ENCODE results near the gene ACBD6. TPM values are rescaled to one million over a fixed set of nuclear protein-coding genes. Genes with fewer than 3 reads are reported as not detected.

Gene ACBD6
- total and polyA plus RNA-seq, 12 donors: 16.2 to 30.0 (median 21.0) TPM

DNA sequence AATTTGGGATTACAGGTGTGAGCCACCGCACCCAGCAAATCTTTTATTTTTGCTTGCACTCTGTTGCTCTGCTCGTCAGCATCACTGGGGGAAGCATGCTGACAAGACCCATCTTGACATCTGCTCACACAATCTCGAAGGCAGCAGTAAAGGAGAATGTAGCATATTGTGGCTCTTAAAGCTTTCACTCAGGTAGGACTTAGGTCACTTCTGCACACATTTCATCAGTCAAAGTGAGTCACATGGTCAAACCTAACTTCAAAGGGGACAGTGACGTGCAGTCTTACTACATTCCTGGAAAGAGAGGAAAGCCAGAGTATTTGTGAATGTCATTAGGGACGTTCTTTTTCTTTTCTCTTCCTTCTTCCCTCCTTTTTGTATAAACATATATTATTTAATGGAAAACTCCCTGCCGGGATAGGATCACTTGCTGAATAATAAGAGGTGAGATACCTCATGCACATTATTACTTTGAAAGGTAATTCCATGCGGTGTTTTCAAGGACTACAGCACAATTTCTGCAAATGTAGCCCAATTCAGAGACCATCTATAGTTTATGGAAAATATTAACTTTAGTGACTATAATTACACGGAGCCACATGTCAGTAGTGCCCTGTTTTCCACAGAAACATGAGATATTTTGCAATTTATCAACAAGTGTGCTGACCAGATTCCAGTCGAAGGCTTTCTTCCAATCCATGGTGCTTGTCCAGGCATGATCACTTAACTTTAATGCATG, 19.3 kb upstream of the ACBD6 start:
- no peak overlapping the region for H3K4me3 ChIP-seq
- TF ChIP-seq, protein P1, sequence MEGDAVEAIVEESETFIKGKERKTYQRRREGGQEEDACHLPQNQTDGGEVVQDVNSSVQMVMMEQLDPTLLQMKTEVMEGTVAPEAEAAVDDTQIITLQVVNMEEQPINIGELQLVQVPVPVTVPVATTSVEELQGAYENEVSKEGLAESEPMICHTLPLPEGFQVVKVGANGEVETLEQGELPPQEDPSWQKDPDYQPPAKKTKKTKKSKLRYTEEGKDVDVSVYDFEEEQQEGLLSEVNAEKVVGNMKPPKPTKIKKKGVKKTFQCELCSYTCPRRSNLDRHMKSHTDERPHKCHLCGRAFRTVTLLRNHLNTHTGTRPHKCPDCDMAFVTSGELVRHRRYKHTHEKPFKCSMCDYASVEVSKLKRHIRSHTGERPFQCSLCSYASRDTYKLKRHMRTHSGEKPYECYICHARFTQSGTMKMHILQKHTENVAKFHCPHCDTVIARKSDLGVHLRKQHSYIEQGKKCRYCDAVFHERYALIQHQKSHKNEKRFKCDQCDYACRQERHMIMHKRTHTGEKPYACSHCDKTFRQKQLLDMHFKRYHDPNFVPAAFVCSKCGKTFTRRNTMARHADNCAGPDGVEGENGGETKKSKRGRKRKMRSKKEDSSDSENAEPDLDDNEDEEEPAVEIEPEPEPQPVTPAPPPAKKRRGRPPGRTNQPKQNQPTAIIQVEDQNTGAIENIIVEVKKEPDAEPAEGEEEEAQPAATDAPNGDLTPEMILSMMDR (IDR thresholded peaks at IDR 0.05): no peak
- peak overlapping the region in 2 of 10 donors; percentile 23 to 52 for H3K27ac ChIP-seq
- DNase-seq (no peak), ATAC-seq (no peak)
- H3K9me3 ChIP-seq: peaks cover 0 to 6% (median 0%) of the 10 kb centered on the region in 11 donors
- H3K27me3 ChIP-seq: no peaks in the 10 kb centered on the region
- intact Hi-C loops (cut with DNase I): loop anchor here in 6 of 10 donors (2.0 to 10.0 kb wide), 5 partner anchors 623 to 643 kb away; no protein-coding TSS in a partner anchor
- no peaks in the 10 kb centered on the region for H3K36me3 ChIP-seq
- H3K4me1 ChIP-seq: peaks cover 0 to 51% (median 20%) of the 10 kb centered on the region in 9 donors
- 53 to 66% methylated on average over 9 of the region's 9 CpGs for WGBS, 2 donors

DNA sequence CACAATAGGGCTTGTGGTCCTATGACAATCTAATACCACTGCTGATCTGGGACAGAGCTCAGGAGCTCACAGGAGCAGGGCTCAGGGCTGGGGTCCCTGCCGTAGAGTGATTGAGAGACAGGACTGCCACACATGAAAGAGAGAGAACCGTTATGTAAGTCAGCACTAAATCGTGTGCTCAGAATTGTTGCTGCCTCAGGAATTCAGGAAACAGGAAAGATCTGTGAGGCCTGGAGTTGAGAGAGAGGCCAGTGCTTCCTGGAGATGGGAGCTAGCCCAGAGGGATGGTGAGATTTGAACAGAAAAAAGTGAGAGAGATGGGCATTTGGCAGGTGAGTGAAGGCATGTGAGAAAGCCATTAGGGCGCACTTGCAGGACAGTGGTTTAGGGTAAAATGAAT, 17.5 kb upstream of the ACBD6 start:
- DNase-seq (no peak), ATAC-seq (peak in 1 of 8 donors; percentile 21)
- Histone ChIP-seq H3K36me3 (no peaks in the 10 kb centered on the region), H3K9me3 (peaks cover 0 to 6% (median 0%) of the 10 kb centered on the region in 11 donors), H3K27me3 (no peaks in the 10 kb centered on the region), H3K4me3 (no peak overlapping the region), H3K27ac (peak overlapping the region in 7 of 10 donors; percentile 17 to 68 (median 47)), H3K4me1 (peaks cover 0 to 50% (median 17%) of the 10 kb centered on the region in 9 donors)
- TF ChIP-seq, protein P1 (IDR thresholded peaks at IDR 0.05): no peak
- 39 to 52% methylated on average over 4 of the region's 4 CpGs for WGBS, 2 donors
- intact Hi-C loops (cut with DNase I): loop anchor here (5.0 to 10.0 kb wide), 7 partner anchors 342 to 647 kb away; partner anchors contain the start of gene STX6 (in 1 of the 10)

DNA sequence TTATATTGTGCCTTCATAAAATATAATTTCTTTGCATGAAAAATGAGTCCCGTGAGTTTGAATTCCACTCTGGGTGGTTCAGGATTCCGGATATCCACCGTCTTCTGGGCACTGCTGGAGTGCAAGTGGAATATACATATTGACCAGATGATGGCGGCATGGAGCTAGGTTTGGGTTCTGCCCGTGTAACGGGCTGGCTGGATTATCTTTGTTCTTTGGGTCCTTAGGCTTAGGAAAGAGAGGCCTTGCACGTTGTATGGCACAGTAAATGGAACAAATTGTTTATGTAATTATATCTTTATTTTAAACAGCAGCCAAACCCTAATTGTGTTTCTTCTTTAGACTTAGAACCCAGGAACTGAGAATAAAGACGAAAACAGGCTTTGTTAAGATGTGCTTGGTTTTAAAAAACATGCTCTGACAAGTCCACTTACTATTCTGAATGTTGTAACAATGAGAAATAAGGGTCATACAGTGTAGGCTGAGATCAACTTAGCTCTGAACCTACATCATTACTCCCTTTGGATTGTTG, 13.5 kb upstream of the ACBD6 start:
- intact Hi-C loops (cut with DNase I): loop anchor here (5.0 to 10.0 kb wide), 5 partner anchors 346 to 651 kb away; partner anchors contain the start of gene STX6 (in 1 of the 10)
- no peak overlapping the region for H3K4me3 ChIP-seq
- no peaks in the 10 kb centered on the region for H3K27me3 ChIP-seq
- no peaks in the 10 kb centered on the region for H3K9me3 ChIP-seq
- DNase-seq: peak in 1 of 2 donors; percentile 72
- H3K27ac ChIP-seq: peak overlapping the region in 6 of 10 donors; percentile 16 to 36 (median 30)
- ATAC-seq: peak; percentile 91 to 97 (median 96)
- TF ChIP-seq, protein P1 (IDR thresholded peaks at IDR 0.05): peak; percentile 67 to 92 (median 85)
- no peaks in the 10 kb centered on the region for H3K36me3 ChIP-seq
- WGBS, 2 donors: 12 to 16% methylated on average over 8 of the region's 8 CpGs
- H3K4me1 ChIP-seq: peaks cover 0 to 31% (median 14%) of the 10 kb centered on the region in 9 donors

DNA sequence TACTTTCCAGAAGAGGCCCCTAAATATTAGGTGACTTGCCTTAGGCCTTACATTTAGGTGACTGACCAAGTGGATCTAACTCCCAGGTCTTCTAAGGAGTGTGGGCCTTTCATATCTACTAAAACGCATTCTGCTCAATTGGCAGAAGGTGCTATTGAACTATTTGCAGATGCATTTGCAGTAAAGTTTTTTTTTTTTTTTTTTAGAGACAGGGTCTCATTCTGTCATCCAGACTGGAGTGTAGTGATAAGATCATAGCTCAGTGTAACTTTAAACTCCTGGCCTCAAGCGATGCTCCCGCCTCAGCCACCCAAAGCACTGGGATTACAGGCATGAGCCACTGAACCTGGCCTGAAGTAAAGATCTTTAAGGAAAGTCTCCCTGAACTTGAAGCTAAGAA, 13.0 kb upstream of the ACBD6 start:
- WGBS, 2 donors: 31 to 32% methylated on average over 3 of the region's 3 CpGs
- ATAC-seq: no peak
- intact Hi-C loops (cut with DNase I): loop anchor here (5.0 to 10.0 kb wide), 5 partner anchors 347 to 652 kb away; partner anchors contain the start of gene STX6 (in 1 of the 10)

More for the DNA sequence above, 13.0 kb upstream of the ACBD6 start:
- no peak overlapping the region for H3K27ac ChIP-seq
- peaks cover 0 to 31% (median 14%) of the 10 kb centered on the region in 9 donors for H3K4me1 ChIP-seq
- TF ChIP-seq, protein P1 (IDR thresholded peaks at IDR 0.05): no peak
- no peak for DNase-seq
- no peaks in the 10 kb centered on the region for H3K27me3 ChIP-seq
- no peak overlapping the region for H3K4me3 ChIP-seq
- no peaks in the 10 kb centered on the region for H3K9me3 ChIP-seq
- no peaks in the 10 kb centered on the region for H3K36me3 ChIP-seq
